ENCODE measurements around the gene MYO3B. TPM values are rescaled to one million over a fixed set of nuclear protein-coding genes. Genes with fewer than 3 reads are reported as not detected.

The MYO3B gene
- total and polyA plus RNA-seq, 2 of the 8 experiments (the other 6 are each of a cell fraction or from before 2014, with no cell fraction given) = 0.17 to 0.19 TPM

- no peak for FAIRE-seq
- Histone ChIP-seq H3K4me3 (ENCODE audit: extremely low read depth in 1 of 4, insufficient read depth in 2 of 4, low read depth in 3 of 4, low read length in 4 of 4) (no peak overlapping the region), H3K27me3 (replicated peaks in 1 of 4; ENCODE audit: control insufficient read depth in 3 of 4, extremely low read depth in 1 of 4, insufficient read depth in 3 of 4, low read length in 3 of 4) (no peaks in the 10 kb centered on the region), H3K4me2 (ENCODE audit: insufficient read depth in 1 of 2, low read depth in 2 of 2, low read length in 2 of 2) (no peak overlapping the region), H3K9me3 (ENCODE audit: insufficient read depth in 2 of 2, low read depth in 1 of 2, low read length in 1 of 2) (no peaks in the 10 kb centered on the region), H3K23me2 (ENCODE audit: low read depth, low read length) (no peaks in the 10 kb centered on the region), H4K20me1 (replicated peaks in 1 of 2; ENCODE audit: control insufficient read depth in 1 of 2, insufficient read depth in 2 of 2, low read length in 2 of 2) (no peaks in the 10 kb centered on the region), H2BK20ac (ENCODE audit: low read length) (no peak overlapping the region), H3K4ac (replicated peaks; ENCODE audit: insufficient read length, low read depth, low read length) (no peak overlapping the region), H3K27ac (ENCODE audit: low read depth, low read length) (no peak overlapping the region), H3K9ac (replicated peaks in 1 of 4; ENCODE audit: extremely low read depth in 1 of 4, low read depth in 3 of 4, low read length in 3 of 4) (no peak overlapping the region), H3K18ac (ENCODE audit: extremely low read depth, low read length) (no peak overlapping the region), H4K91ac (replicated peaks; ENCODE audit: insufficient read length, low read length) (no peak overlapping the region), H4K8ac (ENCODE audit: extremely low read depth, insufficient read depth, low read length) (no peak overlapping the region), H3K56ac (replicated peaks; ENCODE audit: insufficient read length, low read depth, low read length) (no peak overlapping the region), H4K5ac (ENCODE audit: insufficient read length, low read depth, low read length) (no peak overlapping the region), H3K79me2 (ENCODE audit: control insufficient read depth in 1 of 2, insufficient read depth in 2 of 2, low read length in 2 of 2) (no peaks in the 10 kb centered on the region), H3K36me3 (ENCODE audit: control insufficient read depth in 2 of 4, insufficient read depth in 4 of 4, low read length in 3 of 4) (no peaks in the 10 kb centered on the region), H3K4me1 (replicated peaks in 1 of 4; ENCODE audit: control insufficient read depth in 3 of 4, insufficient read depth in 4 of 4, low read length in 3 of 4) (peaks cover 0 to 4% (median 0%) of the 10 kb centered on the region in 4 experiments; a peak in 1 of 7 replicates), H2BK15ac (ENCODE audit: low read length) (no peak overlapping the region), H3K23ac (ENCODE audit: insufficient read length) (no peak overlapping the region), H3K14ac (ENCODE audit: insufficient read length) (no peak overlapping the region), H2BK120ac (replicated peaks; ENCODE audit: low read depth, low read length) (no peak overlapping the region), H2AFZ (ENCODE audit: low read length) (no peak overlapping the region), H2BK5ac (ENCODE audit: low read depth, low read length) (no peak overlapping the region), H2BK12ac (ENCODE audit: low read depth, low read length) (no peak overlapping the region), H3K79me1 (ENCODE audit: low read depth, low read length) (no peaks in the 10 kb centered on the region), H2AK5ac (ENCODE audit: low read depth, low read length) (no peak overlapping the region)
- 89% methylated on average over 2 of the region's 2 CpGs; no CpG with 5 or more reads in 1 of the 2 experiments for WGBS, 2 experiments (ENCODE audit: extremely low coverage in 1 of 2, insufficient coverage in 1 of 2, insufficient read length in 1 of 2, insufficient replicate concordance in 2 of 2, low coverage in 1 of 2, low lambda C conversion rate in 2 of 2, missing lambda C conversion rate in 1 of 2)
- DNase-seq (ENCODE audit: low read depth in 1 of 2, low spot score in 2 of 2) = no peak
- TF ChIP-seq BRCA1 (IDR thresholded peaks at IDR 0.05; ENCODE audit: low read depth, low read length) (no peak), KDM1A (IDR thresholded peaks at IDR 0.05; ENCODE audit: borderline replicate concordance, low read length) (no peak), NANOG (IDR thresholded peaks at IDR 0.05; ENCODE audit: insufficient read depth, low read depth, low read length, poor library complexity, severe bottlenecking) (no peak), POLR2AphosphoS5 (IDR thresholded peaks at IDR 0.05; ENCODE audit: low read depth, low read length) (no peak), EZH2 (IDR thresholded peaks at IDR 0.05; ENCODE audit: low read depth, low read length, severe bottlenecking) (no peak), KDM5A (IDR thresholded peaks at IDR 0.05; ENCODE audit: low read length) (no peak), SRF (IDR thresholded peaks at IDR 0.05; ENCODE audit: low read depth, low read length) (no peak), TEAD4 (IDR thresholded peaks at IDR 0.05; ENCODE audit: low read depth, low read length) (no peak), SP1 (IDR thresholded peaks at IDR 0.05; ENCODE audit: low read depth, low read length) (no peak), RFX5 (IDR thresholded peaks at IDR 0.05; ENCODE audit: borderline replicate concordance, low read depth, low read length) (no peak), TAF1 (IDR thresholded peaks at IDR 0.05; ENCODE audit: low read depth, low read length) (no peak), HDAC6 (IDR thresholded peaks at IDR 0.05; ENCODE audit: low read depth, low read length) (no peak), SIX5 (IDR thresholded peaks at IDR 0.05; ENCODE audit: low read depth, low read length) (no peak)
- TF ChIP-seq, protein P1, sequence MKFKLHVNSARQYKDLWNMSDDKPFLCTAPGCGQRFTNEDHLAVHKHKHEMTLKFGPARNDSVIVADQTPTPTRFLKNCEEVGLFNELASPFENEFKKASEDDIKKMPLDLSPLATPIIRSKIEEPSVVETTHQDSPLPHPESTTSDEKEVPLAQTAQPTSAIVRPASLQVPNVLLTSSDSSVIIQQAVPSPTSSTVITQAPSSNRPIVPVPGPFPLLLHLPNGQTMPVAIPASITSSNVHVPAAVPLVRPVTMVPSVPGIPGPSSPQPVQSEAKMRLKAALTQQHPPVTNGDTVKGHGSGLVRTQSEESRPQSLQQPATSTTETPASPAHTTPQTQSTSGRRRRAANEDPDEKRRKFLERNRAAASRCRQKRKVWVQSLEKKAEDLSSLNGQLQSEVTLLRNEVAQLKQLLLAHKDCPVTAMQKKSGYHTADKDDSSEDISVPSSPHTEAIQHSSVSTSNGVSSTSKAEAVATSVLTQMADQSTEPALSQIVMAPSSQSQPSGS (IDR thresholded peaks at IDR 0.05; ENCODE audit: low read length) = no peak
- ChIA-PET CTCF (ENCODE audit: partially characterized antibody) (interaction anchor here (0.7 to 1.8 kb wide), 2 partner anchors 14 to 19 kb away, joined by 3 to 5 read pairs; no protein-coding TSS in a partner anchor), POLR2A (ENCODE audit: partially characterized antibody) (no interaction called here)
These were observed 100.0 kb downstream of the MYO3B start for GRCh38 chr2:170277951-170278350.
